Astrocyte of the cerebellum (primary cell): ENCODE measurements around the gene SPATA31C2.
"Not testable (repeated sequence)": the region's sequence is repeated elsewhere in the genome, so short reads cannot be mapped to it uniquely, and the experiment has no call there.

Experiments used
- DNase-seq: peaks from one replicate; pipeline ENCODE4 v3.0.0-alpha.2; 2011; ENCODE audit warnings: low read depth
- H3K4me3 ChIP-seq: 2 replicates; pipeline ENCODE4 v1.5.1; 2011; ENCODE audit warnings: mild to moderate bottlenecking, low read depth, low read length, moderate library complexity
- in situ Hi-C: cut with HindIII; loops from 2 replicates; pipeline ENCODE4 v1.10.0; 2017; ENCODE audit warnings: low sequenced_read_pairs
- TF ChIP-seq, protein P1 (sequence below): IDR thresholded peaks from 2 replicates; pipeline ENCODE4 v1.5.1; 2012; ENCODE audit warnings: low read length, low read depth, moderate library complexity, mild to moderate bottlenecking; ENCODE audit errors: missing control alignments

SPATA31C2 gene

DNA sequence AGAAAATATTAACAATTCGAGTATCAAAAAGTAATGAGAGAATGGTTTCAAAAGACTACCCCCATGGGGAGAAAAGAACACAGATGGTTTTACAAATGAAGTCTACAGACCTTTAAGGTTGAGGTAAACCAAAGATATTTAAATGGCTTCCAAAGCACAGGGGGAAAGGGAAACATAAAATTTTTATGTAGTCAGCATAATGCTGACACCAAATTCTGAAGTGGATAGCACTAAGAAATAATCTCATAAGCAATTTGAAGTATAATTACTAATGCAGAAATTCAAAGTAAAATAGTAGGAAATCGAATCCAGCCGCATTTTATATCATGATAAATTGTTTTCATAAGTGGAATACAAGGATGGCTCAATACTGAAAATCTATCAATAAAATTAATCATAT lies 30.3 kb upstream of the SPATA31C2 start:
- in situ Hi-C loops: no loop called here
- no peak for DNase-seq
- H3K4me3 ChIP-seq: no peak overlapping the region
- TF ChIP-seq, protein P1, sequence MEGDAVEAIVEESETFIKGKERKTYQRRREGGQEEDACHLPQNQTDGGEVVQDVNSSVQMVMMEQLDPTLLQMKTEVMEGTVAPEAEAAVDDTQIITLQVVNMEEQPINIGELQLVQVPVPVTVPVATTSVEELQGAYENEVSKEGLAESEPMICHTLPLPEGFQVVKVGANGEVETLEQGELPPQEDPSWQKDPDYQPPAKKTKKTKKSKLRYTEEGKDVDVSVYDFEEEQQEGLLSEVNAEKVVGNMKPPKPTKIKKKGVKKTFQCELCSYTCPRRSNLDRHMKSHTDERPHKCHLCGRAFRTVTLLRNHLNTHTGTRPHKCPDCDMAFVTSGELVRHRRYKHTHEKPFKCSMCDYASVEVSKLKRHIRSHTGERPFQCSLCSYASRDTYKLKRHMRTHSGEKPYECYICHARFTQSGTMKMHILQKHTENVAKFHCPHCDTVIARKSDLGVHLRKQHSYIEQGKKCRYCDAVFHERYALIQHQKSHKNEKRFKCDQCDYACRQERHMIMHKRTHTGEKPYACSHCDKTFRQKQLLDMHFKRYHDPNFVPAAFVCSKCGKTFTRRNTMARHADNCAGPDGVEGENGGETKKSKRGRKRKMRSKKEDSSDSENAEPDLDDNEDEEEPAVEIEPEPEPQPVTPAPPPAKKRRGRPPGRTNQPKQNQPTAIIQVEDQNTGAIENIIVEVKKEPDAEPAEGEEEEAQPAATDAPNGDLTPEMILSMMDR: no peak

DNA sequence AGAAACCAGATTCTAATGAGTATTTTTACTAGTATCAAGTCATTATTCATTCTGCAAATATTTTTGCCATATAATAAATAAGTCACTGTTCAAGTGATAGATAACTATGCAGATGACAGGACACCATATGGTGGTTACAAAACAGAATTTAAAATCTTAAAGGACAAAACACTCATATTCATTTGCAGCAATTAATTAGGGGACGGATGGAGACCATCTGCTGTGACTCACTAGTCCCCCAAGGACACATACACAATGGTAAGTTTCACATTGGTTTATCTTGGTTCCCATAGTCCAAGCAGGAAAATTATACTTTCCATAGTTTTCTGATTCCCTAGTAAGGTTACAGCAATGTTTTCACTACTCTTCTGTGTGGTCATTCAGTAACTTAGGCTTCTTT lies 28.4 kb upstream of the SPATA31C2 start:
- in situ Hi-C loops: no loop called here
- no peak for DNase-seq
- no peak overlapping the region for H3K4me3 ChIP-seq
- TF ChIP-seq, protein P1: no peak

DNA sequence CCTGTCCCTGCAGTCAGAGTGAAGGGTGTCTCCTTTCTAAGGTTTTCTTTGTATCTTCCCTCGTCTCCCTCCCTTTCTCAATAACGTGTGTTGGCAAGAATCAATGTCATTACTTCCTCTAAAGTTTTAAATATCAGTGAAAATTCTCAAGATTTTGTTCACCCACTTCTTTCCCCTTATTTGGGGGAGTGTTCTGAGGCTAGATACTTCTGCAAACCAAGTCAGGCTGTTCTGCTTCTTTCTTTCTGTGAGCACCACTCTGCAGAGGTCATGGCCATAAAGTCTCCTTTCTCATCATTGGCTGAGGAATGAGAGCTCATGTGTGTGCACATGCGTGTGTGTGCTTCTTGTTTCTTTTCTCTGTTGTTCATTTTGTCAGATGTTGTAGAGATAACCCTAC lies 26.6 kb upstream of the SPATA31C2 start:
- in situ Hi-C loops: no loop called here
- DNase-seq: no peak
- no peak overlapping the region for H3K4me3 ChIP-seq
- TF ChIP-seq, protein P1: no peak

DNA sequence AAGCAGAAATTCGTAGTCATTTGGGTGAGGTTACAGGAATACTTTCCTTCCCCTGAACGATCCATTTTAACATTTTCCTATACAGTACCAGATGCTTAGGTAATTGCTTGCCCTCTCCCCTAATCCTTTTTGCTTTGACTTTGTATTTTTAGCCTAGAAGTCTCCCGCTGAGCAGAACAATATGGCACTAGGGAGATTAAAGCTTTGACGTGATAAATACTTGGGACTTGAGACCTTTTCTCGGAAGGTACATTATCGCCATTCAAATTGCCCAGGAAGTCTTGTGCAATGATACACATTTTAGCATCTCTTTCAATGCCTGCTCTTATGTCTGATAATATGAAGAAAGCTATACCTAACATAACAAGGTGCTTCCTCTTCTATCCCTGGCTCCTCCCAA lies 22.9 kb upstream of the SPATA31C2 start:
- H3K4me3 ChIP-seq: no peak overlapping the region
- in situ Hi-C loops: no loop called here
- no peak for DNase-seq
- TF ChIP-seq, protein P1: no peak

DNA sequence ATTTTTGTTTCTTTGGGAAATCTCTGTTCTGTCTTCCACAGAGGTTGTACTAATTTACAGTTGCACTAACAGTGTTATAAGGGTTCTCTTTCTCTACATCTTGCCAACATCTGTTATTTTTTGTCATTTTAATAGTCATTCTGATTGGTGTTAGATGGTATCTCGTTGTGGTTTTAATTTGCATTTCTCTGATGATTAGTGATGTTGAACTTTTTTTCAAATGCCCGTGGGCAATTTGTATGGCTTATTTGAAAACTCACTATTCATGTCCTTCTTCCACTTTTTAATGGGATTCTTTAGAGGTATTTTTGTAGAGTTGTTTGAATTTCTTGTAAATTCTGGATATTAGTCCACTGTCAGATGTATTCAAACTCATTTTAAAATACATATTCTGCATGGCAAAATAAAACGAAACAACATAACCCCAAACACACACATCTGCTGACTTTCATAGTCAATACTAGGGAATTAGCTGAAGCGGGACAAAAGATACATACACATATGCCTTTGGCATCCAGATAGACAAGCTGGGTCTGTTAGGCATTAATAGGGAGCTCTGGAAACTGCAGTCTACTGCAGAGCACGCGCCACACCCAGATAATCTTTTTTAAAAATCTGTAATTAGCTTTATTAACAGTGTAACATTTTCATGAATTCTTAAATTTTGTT lies 5.8 kb upstream of the SPATA31C2 start:
- DNase-seq: no peak
- TF ChIP-seq, protein P1: no peak
- no peak overlapping the region for H3K4me3 ChIP-seq
- in situ Hi-C loops: no loop called here

DNA sequence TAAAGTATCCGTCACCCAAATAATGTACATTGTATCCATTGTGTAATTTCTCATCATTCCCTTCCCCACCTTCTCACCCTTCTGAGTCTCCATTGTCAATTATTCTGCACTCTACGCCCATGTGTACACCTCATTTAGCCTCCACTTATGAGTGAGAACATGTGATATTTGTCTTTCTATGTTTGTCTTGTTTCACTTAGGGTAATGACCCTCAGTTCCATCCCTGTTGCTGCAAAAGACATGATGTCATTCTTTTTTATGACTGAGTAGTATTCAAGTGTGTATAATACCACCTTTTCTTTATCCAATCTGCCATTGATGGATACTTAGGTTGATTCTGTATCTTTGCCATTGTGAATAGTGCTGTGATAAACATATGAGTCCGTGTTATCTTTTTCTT lies 4.9 kb upstream of the SPATA31C2 start:
- in situ Hi-C loops: no loop called here
- TF ChIP-seq, protein P1: no peak
- H3K4me3 ChIP-seq: no peak overlapping the region
- no peak for DNase-seq

DNA sequence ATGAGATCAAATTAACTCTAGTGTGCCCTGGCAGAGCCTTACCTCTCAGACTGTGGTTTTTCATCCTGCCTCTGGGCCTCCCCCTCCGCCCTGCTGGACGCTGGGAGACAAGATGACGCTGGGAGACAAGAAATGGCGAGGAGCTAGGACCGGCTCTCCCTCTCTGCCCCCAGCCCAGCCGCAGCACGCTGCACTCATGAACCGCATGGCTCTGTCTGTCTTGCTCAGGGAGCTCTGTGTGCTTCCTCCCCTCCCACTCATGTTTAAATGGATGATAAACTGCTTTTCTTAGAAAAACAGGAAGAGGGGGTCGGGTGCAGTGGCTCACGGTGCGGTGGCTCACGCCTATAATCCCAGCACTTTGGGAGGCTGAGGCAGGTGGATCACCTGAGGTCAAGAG lies 4.7 kb downstream of the SPATA31C2 start:
- in situ Hi-C loops, H3K4me3 ChIP-seq, DNase-seq: not testable (repeated sequence)

DNA sequence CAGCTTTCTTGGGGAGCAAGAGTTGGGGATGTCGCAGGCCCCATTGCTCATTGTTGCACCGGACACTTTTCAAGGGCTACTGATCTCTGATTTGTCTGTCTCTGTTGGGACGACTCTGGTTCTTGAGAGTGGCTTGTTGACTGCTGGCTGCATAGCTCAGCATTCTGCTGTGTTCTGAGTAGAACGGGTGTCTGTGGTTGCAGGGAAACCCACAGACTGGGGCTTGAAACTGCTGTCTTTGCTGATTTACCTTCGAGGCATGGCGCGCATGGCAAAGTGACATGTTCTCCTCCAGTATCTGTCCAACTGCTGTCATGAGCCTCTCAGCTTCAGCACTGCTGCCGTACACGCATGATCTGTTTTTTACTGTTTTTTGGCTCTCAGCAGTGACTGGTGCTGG lies 8.7 kb downstream of the SPATA31C2 start:
- DNase-seq, in situ Hi-C loops: not testable (repeated sequence)

DNA sequence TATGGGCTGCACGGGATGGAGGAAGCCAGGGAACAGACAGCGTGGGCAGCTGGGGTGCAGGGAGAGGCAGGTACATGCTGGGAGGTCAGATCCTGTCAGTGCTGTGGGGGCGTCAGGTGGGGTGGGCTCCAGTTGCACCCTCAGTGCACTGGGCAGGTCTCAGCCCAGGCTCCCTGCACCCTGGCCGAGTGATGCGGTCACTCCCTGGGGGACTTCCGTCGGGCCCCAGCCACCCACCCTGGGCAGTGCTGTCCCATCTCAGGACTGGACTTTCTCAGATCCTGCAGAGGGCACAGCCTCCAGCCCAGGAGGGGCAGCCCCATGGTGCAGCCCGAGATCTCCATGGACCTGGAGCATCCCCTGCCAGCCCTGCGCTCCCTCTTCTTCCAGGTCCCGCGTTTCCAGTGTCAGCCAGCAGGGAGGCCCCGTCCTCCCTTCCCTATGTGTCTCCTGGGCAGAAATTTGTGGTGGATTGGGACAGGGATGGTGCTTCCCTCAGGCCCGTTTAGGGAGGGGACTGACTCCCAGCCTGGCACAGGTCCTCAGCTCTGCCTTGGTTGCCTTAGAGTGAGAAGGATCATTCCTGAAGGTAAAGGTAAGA lies 10.5 kb downstream of the SPATA31C2 start:
- H3K4me3 ChIP-seq, in situ Hi-C loops, DNase-seq: not testable (repeated sequence)

More for the DNA sequence above, 8.7 kb downstream of the SPATA31C2 start:
- not testable (repeated sequence) for H3K4me3 ChIP-seq

DNA sequence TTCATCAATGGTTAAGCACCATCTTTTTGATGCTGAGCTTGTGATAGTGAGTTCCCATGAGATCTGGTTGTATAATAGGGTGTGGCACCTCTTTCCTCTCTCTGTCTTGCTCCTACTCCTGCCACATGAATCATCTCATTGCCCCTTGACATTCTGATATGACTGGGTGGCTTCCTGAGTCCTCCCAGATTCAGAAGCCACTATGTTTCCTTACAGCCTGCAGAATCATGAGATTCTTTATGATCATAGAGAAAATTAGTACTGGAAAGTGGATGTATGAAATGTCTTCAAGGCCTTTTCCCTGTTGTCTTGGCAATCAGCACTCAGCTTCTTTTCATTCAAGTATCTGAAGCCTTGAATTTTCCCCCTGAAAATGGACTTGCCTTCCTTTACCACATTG lies 14.9 kb downstream of the SPATA31C2 start:
- in situ Hi-C loops: not testable (repeated sequence)

More for the DNA sequence above, 14.9 kb downstream of the SPATA31C2 start:
- H3K4me3 ChIP-seq, DNase-seq: not testable (repeated sequence)
